GM12878 (cell line): ENCODE results near the gene CREB5.

ENCODE experiments used
- CREB1 ChIP-seq: IDR thresholded peaks from 2 replicates; pipeline ENCODE4 v1.6.1; 2012; ENCODE audit warnings: low read depth, mild to moderate bottlenecking, inconsistent platforms
- EP300 ChIP-seq, 2 experiments: fragments of 150-350 bp in 1 of 2; IDR thresholded peaks; 2 replicates each; pipeline ENCODE4 v1.6.1; 2011 to 2012; ENCODE audit warnings: low read depth in 2 of 2, low read length in 2 of 2, borderline replicate concordance in 1 of 2, improper control_type of control experiment in 1 of 2, inconsistent platforms in 1 of 2; ENCODE audit not compliant: control insufficient read depth in 1 of 2
- HCFC1 ChIP-seq: fragments of 150-350 bp; IDR thresholded peaks from 2 replicates; pipeline ENCODE4 v1.6.1; 2014; ENCODE audit warnings: low read length
- IKZF1 ChIP-seq: fragments of 450-650 bp; conservative IDR thresholded peaks from 2 replicates; pipeline ENCODE4 v1.6.1; 2017; ENCODE audit warnings: antibody characterized with exemption, mild to moderate bottlenecking
- RAD21 ChIP-seq: IDR thresholded peaks from 2 replicates; pipeline ENCODE4 v1.6.1; 2011; ENCODE audit warnings: mild to moderate bottlenecking, low read depth, low read length, moderate library complexity; ENCODE audit not compliant: insufficient read depth
- TF ChIP-seq, protein P1 (sequence below), 3 experiments: IDR thresholded peaks in 2 of 3; conservative IDR thresholded peaks in 1 of 3; 2 replicates each; pipeline ENCODE4 v1.5.1; 2011; ENCODE audit warnings: low read depth in 3 of 3, low read length in 3 of 3, mild to moderate bottlenecking in 3 of 3, control low read depth in 2 of 3, moderate library complexity in 2 of 3, inconsistent platforms in 1 of 3, mixed read lengths in 1 of 3; ENCODE audit not compliant: control insufficient read depth in 2 of 3, insufficient read depth in 1 of 3; ENCODE audit errors: extremely low read depth in 1 of 3
- TF ChIP-seq, protein P2 (sequence below): fragments of 450-650 bp; IDR thresholded peaks from 2 replicates; pipeline ENCODE4 v1.6.1; 2018; ENCODE audit warnings: mild to moderate bottlenecking, low read depth, moderate library complexity; ENCODE audit not compliant: partially characterized antibody
- TF ChIP-seq, protein P3 (sequence below): fragments of 450-650 bp; IDR thresholded peaks from 2 replicates; pipeline ENCODE4 v1.6.1; 2016; ENCODE audit warnings: mild to moderate bottlenecking

DNA sequence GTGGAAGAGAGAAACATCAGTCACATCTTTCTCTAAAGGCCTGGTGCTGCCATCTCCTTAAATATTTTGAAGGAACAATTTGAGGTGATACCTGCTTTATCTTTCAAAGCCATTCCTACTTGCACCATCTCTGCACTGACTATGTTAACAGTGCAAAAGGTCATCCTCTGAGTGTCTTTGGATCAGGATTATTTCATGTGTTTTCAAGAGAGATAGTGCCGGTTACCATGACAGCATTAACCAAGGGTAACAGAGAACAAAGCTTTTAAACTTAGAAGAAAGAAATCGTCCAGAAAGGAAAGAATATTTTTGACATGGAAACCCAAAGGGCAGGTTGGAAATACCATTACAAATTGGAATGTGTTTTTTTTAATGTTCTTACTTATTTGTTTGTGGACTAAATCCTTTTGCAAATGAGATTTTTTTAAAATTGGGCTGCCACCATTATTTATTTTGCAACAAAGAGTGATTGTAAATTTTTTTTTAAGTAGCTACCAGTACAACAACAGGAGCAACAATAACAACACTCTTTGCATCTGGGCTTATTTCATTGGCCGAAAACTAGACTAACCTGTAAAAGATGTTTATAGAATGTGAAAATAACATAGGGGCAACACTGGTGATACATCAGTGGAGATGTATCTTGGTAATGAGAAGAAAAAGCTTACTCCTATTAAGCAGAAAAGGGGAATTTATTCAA is 234.2 kb downstream of the CREB5 start:
- TF ChIP-seq, protein P1, sequence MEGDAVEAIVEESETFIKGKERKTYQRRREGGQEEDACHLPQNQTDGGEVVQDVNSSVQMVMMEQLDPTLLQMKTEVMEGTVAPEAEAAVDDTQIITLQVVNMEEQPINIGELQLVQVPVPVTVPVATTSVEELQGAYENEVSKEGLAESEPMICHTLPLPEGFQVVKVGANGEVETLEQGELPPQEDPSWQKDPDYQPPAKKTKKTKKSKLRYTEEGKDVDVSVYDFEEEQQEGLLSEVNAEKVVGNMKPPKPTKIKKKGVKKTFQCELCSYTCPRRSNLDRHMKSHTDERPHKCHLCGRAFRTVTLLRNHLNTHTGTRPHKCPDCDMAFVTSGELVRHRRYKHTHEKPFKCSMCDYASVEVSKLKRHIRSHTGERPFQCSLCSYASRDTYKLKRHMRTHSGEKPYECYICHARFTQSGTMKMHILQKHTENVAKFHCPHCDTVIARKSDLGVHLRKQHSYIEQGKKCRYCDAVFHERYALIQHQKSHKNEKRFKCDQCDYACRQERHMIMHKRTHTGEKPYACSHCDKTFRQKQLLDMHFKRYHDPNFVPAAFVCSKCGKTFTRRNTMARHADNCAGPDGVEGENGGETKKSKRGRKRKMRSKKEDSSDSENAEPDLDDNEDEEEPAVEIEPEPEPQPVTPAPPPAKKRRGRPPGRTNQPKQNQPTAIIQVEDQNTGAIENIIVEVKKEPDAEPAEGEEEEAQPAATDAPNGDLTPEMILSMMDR (IDR thresholded peaks at IDR 0.05 in 2 of 3, conservative IDR thresholded peaks at IDR 0.05 in 1 of 3; ENCODE audit: control insufficient read depth in 2 of 3, extremely low read depth in 1 of 3, insufficient read depth in 1 of 3, low read depth in 3 of 3, low read length in 3 of 3), result no peak
- TF ChIP-seq CREB1 (no peak), EP300 (IDR thresholded peaks at IDR 0.05; ENCODE audit: borderline replicate concordance in 1 of 2, control insufficient read depth in 1 of 2, low read depth in 2 of 2, low read length in 2 of 2) (no peak), HCFC1 (no peak), RAD21 (no peak), IKZF1 (no peak)
- TF ChIP-seq, protein P2, sequence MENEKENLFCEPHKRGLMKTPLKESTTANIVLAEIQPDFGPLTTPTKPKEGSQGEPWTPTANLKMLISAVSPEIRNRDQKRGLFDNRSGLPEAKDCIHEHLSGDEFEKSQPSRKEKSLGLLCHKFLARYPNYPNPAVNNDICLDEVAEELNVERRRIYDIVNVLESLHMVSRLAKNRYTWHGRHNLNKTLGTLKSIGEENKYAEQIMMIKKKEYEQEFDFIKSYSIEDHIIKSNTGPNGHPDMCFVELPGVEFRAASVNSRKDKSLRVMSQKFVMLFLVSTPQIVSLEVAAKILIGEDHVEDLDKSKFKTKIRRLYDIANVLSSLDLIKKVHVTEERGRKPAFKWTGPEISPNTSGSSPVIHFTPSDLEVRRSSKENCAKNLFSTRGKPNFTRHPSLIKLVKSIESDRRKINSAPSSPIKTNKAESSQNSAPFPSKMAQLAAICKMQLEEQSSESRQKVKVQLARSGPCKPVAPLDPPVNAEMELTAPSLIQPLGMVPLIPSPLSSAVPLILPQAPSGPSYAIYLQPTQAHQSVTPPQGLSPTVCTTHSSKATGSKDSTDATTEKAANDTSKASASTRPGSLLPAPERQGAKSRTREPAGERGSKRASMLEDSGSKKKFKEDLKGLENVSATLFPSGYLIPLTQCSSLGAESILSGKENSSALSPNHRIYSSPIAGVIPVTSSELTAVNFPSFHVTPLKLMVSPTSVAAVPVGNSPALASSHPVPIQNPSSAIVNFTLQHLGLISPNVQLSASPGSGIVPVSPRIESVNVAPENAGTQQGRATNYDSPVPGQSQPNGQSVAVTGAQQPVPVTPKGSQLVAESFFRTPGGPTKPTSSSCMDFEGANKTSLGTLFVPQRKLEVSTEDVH, result no peak
- TF ChIP-seq, protein P3, sequence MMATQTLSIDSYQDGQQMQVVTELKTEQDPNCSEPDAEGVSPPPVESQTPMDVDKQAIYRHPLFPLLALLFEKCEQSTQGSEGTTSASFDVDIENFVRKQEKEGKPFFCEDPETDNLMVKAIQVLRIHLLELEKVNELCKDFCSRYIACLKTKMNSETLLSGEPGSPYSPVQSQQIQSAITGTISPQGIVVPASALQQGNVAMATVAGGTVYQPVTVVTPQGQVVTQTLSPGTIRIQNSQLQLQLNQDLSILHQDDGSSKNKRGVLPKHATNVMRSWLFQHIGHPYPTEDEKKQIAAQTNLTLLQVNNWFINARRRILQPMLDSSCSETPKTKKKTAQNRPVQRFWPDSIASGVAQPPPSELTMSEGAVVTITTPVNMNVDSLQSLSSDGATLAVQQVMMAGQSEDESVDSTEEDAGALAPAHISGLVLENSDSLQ, result no peak
